GM12872 (cell line): Measurements from ENCODE around the gene SOS1.
A peak's percentile ranks its signal among the peaks of the same experiment; 100 is the strongest.

Experiments
- TF ChIP-seq, protein P1 (sequence below): IDR thresholded peaks from 3 replicates; pipeline ENCODE4 v1.5.1; 2011; ENCODE audit warnings: low read depth, mild to moderate bottlenecking, low read length, moderate library complexity; ENCODE audit not compliant: insufficient read depth

The SOS1 gene

GRCh38 chr2:39065616-39066015, 55.2 kb downstream of the SOS1 start:
- TF ChIP-seq, protein P1, sequence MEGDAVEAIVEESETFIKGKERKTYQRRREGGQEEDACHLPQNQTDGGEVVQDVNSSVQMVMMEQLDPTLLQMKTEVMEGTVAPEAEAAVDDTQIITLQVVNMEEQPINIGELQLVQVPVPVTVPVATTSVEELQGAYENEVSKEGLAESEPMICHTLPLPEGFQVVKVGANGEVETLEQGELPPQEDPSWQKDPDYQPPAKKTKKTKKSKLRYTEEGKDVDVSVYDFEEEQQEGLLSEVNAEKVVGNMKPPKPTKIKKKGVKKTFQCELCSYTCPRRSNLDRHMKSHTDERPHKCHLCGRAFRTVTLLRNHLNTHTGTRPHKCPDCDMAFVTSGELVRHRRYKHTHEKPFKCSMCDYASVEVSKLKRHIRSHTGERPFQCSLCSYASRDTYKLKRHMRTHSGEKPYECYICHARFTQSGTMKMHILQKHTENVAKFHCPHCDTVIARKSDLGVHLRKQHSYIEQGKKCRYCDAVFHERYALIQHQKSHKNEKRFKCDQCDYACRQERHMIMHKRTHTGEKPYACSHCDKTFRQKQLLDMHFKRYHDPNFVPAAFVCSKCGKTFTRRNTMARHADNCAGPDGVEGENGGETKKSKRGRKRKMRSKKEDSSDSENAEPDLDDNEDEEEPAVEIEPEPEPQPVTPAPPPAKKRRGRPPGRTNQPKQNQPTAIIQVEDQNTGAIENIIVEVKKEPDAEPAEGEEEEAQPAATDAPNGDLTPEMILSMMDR: no peak

- TF ChIP-seq, protein P1: no peak
These were observed 58.5 kb downstream of the SOS1 start for GRCh38 chr2:39062320-39062719.

GRCh38 chr2:39061280-39061679, 59.6 kb downstream of the SOS1 start:
- TF ChIP-seq, protein P1: no peak

DNA sequence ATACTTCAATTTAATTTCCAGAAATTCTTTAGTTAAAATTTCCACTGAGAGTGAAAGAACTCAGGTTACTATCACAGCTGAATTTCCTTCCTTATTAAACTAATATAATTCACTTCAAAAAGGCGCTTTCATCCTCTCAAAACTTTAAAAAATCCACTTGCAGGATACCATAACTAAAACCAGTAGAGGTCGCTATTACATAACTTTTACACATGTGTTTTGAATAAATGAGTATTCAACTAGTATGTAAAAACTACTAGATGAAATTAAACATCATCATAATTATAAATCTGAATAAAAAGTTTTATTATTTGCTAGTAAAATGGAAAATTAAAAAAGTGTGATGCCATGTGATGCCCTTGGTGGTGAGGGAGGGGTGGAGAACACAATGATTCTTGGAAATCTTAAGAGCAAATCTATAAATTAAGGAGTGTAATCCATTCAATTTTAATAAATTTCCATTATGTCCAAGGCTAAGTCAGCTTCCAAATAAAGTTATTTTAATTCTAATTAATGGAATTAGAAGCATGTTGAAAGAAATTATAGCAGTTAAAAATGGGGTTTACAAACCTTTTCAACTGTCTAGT, 61.4 kb downstream of the SOS1 start:
- TF ChIP-seq, protein P1: peak; percentile 35

DNA sequence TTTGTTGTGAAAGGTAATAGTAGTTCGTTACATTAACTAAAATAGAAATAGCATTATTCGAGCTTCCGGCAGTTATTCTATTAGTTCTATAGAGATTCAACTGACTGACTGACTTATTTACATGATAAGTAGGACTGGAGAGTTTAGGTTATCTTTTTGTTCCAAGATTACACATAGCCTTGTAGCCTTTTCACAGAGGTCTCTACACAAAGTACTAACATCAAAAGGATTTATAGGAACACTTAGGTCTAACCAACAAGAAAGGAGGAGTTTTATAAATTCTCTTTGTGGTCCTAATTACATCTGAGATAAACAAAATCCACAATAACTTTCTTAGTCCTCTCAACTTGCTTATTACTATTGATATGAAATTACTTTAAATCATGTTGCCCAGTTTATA, 62.8 kb downstream of the SOS1 start:
- TF ChIP-seq, protein P1: no peak

GRCh38 chr2:39050109-39050508, 70.7 kb downstream of the SOS1 start:
- TF ChIP-seq, protein P1: no peak

DNA sequence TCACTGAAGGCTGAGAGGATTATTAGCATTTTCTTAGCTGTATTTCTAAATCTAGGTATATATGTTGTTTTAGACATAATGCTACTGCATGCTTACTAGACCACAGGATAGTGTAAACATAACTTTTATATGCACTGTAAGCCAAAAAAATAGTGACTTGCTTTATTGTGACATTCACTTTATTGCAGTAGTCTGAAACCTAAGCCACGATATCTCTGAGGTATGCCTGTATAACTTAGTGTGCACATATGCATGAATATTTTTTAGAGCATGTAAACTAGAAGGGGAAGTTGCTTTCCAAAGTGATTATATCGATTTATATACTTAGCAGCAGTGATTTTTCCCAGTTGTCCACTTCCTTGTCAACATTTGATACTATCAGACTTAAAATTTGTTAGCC, 81.8 kb downstream of the SOS1 start:
- TF ChIP-seq, protein P1: no peak

GRCh38 chr2:39033980-39034379, 86.9 kb downstream of the SOS1 start:
- TF ChIP-seq, protein P1: no peak
